Panc1 (cell line): ENCODE data around the gene ATF7. TPM values are rescaled to one million over a fixed set of nuclear protein-coding genes. Genes with fewer than 3 reads are reported as not detected.

Source experiments
- ATAC-seq: fragments of 200-7000 bp; cut with Tn5 transposase; 2 replicates; pipeline ENCODE4 v1.9.1; 2020; ENCODE audit warnings: mild to moderate bottlenecking, moderate library complexity
- BruUV-seq: library from RNA; stranded (reverse); fragments of 400-500 nt; replicated peaks from 2 replicates; lab custom pipeline; 2021; lab: Mats Ljungman, UMichigan
- CTCF ChIA-PET: fragments of 300-600 bp; sonication (Branson Sonifier 250); formaldehyde crosslinking; loops from one replicate; lab custom pipeline; 2022; ENCODE audit warnings: antibody characterized with exemption; lab: Charles Lee
- POLR2A ChIA-PET: fragments of 300-600 bp; sonication (Branson Sonifier 250); formaldehyde crosslinking; loops from one replicate; lab custom pipeline; 2022; ENCODE audit warnings: antibody characterized with exemption; lab: Charles Lee
- DNase-seq: peaks from one replicate; pipeline ENCODE4 v3.0.0-alpha.2; 2010; ENCODE audit warnings: low read depth, low spot score
- H3K27ac ChIP-seq: 2 replicates; pipeline ENCODE4 v1.5.1; 2011; ENCODE audit warnings: mild to moderate bottlenecking, low read length, inconsistent platforms
- H3K27me3 ChIP-seq: fragments of 200-500 bp; sonication (Bioruptor generic); 2 replicates; pipeline ENCODE4 v1.6.0; 2014; ENCODE audit warnings: low read length, inconsistent platforms; ENCODE audit not compliant: control insufficient read depth, insufficient read depth
- H3K36me3 ChIP-seq: fragments of 200-500 bp; sonication (Bioruptor generic); 2 replicates; pipeline ENCODE4 v1.5.1; 2014; ENCODE audit warnings: inconsistent platforms, mild to moderate bottlenecking, low read length, moderate library complexity; ENCODE audit not compliant: control insufficient read depth, insufficient read depth
- H3K4me1 ChIP-seq: 2 replicates; pipeline ENCODE4 v1.5.1; 2011; ENCODE audit warnings: inconsistent platforms, mild to moderate bottlenecking, low read length, moderate library complexity; ENCODE audit not compliant: control insufficient read depth, insufficient read depth
- H3K4me3 ChIP-seq, 2 experiments: 2 replicates each; pipeline ENCODE4 v1.5.1; 2011 to 2012; ENCODE audit warnings: low read depth in 2 of 2, low read length in 2 of 2, mild to moderate bottlenecking in 2 of 2, inconsistent platforms in 1 of 2, moderate library complexity in 1 of 2
- H3K9me3 ChIP-seq: fragments of 200-500 bp; sonication (Bioruptor generic); 2 replicates; pipeline ENCODE4 v1.5.1; 2014; ENCODE audit warnings: low read depth, mild to moderate bottlenecking, inconsistent platforms, low read length, moderate library complexity; ENCODE audit not compliant: control insufficient read depth, insufficient read depth
- POLR2AphosphoS5 ChIP-seq: IDR thresholded peaks from 2 replicates; pipeline ENCODE4 v1.6.1; 2012; ENCODE audit warnings: mild to moderate bottlenecking, low read depth, low read length, moderate library complexity
- SIN3A ChIP-seq: IDR thresholded peaks from 2 replicates; pipeline ENCODE4 v1.6.1; 2012; ENCODE audit warnings: low read depth, mild to moderate bottlenecking, low read length, moderate library complexity, borderline replicate concordance; ENCODE audit not compliant: insufficient read depth
- TCF7L2 ChIP-seq: IDR thresholded peaks from 2 replicates; pipeline ENCODE4 v1.6.1; 2011; ENCODE audit warnings: mild to moderate bottlenecking, low read depth, low read length, inconsistent platforms
- in situ Hi-C: cut with HindIII; loops from 2 replicates; pipeline ENCODE4 v1.10.0; 2016; ENCODE audit warnings: low sequenced_read_pairs, low pct_unique_long_range_greater_than_20kb
- intact Hi-C: fragments of 100-400 bp; cut with micrococcal nuclease; formaldehyde crosslinking; loops from one replicate; pipeline ENCODE4 v1.10.0; 2022; ENCODE audit not compliant: unreplicated experiment
- total RNA-seq: library from RNA; stranded (reverse); gene quantifications from one replicate; pipeline ENCODE4 v1.2.1, GENCODE V29; 2021; ENCODE audit not compliant: unreplicated experiment
- TF ChIP-seq, protein P1 (sequence below), 2 experiments: IDR thresholded peaks; 2 replicates each; pipeline ENCODE4 v1.6.1; 2011 to 2012; ENCODE audit warnings: low read depth in 2 of 2, control low read depth in 1 of 2, low read length in 1 of 2, mild to moderate bottlenecking in 1 of 2, moderate library complexity in 1 of 2; ENCODE audit not compliant: insufficient read depth in 1 of 2
- TF ChIP-seq, protein P2 (sequence below): fragments of 450-650 bp; IDR thresholded peaks from 2 replicates; pipeline ENCODE4 v1.5.1; 2017; ENCODE audit warnings: mild to moderate bottlenecking

ATF7 gene
- total RNA-seq, 1 experiment from 2014 or later = 29.5 TPM

DNA sequence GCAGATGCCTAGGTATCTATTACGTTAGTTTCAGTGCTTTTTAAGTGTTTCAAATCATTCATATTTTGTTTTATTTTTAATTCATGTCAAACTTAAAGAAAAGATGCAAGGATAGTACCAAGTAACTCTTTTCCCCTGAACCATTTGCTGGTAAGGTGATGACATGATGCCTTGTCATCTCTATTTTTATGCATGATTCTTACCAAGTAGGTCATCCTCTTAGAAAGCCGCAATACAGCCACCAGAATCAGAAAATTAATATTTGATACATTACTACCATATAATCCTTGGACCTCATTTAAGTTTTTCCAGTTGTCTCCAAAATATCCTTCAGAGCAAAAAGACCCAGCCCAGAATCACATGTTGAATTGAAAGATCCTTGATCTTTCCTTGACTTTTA is 27.4 kb upstream of the ATF7 start:
- TF ChIP-seq, protein P1, sequence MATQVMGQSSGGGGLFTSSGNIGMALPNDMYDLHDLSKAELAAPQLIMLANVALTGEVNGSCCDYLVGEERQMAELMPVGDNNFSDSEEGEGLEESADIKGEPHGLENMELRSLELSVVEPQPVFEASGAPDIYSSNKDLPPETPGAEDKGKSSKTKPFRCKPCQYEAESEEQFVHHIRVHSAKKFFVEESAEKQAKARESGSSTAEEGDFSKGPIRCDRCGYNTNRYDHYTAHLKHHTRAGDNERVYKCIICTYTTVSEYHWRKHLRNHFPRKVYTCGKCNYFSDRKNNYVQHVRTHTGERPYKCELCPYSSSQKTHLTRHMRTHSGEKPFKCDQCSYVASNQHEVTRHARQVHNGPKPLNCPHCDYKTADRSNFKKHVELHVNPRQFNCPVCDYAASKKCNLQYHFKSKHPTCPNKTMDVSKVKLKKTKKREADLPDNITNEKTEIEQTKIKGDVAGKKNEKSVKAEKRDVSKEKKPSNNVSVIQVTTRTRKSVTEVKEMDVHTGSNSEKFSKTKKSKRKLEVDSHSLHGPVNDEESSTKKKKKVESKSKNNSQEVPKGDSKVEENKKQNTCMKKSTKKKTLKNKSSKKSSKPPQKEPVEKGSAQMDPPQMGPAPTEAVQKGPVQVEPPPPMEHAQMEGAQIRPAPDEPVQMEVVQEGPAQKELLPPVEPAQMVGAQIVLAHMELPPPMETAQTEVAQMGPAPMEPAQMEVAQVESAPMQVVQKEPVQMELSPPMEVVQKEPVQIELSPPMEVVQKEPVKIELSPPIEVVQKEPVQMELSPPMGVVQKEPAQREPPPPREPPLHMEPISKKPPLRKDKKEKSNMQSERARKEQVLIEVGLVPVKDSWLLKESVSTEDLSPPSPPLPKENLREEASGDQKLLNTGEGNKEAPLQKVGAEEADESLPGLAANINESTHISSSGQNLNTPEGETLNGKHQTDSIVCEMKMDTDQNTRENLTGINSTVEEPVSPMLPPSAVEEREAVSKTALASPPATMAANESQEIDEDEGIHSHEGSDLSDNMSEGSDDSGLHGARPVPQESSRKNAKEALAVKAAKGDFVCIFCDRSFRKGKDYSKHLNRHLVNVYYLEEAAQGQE (IDR thresholded peaks at IDR 0.05; ENCODE audit: insufficient read depth in 1 of 2, low read depth in 2 of 2, low read length in 1 of 2) = no peak
- TF ChIP-seq TCF7L2 (no peak), POLR2AphosphoS5 (no peak), SIN3A (no peak)
- TF ChIP-seq, protein P2, sequence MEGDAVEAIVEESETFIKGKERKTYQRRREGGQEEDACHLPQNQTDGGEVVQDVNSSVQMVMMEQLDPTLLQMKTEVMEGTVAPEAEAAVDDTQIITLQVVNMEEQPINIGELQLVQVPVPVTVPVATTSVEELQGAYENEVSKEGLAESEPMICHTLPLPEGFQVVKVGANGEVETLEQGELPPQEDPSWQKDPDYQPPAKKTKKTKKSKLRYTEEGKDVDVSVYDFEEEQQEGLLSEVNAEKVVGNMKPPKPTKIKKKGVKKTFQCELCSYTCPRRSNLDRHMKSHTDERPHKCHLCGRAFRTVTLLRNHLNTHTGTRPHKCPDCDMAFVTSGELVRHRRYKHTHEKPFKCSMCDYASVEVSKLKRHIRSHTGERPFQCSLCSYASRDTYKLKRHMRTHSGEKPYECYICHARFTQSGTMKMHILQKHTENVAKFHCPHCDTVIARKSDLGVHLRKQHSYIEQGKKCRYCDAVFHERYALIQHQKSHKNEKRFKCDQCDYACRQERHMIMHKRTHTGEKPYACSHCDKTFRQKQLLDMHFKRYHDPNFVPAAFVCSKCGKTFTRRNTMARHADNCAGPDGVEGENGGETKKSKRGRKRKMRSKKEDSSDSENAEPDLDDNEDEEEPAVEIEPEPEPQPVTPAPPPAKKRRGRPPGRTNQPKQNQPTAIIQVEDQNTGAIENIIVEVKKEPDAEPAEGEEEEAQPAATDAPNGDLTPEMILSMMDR = no peak
- CTCF ChIA-PET = no interaction called here
- Histone ChIP-seq H3K27me3 (no peaks in the 10 kb centered on the region), H3K9me3 (no peaks in the 10 kb centered on the region), H3K36me3 (no peaks in the 10 kb centered on the region), H3K4me3 (no peak overlapping the region), H3K27ac (no peak overlapping the region), H3K4me1 (peaks cover 19% of the 10 kb centered on the region)
- intact Hi-C loops (no loop called here), in situ Hi-C loops (no loop called here)
- no TSS peak for BruUV-seq
- POLR2A ChIA-PET = no interaction called here
- ATAC-seq (no peak), DNase-seq (no peak)

DNA sequence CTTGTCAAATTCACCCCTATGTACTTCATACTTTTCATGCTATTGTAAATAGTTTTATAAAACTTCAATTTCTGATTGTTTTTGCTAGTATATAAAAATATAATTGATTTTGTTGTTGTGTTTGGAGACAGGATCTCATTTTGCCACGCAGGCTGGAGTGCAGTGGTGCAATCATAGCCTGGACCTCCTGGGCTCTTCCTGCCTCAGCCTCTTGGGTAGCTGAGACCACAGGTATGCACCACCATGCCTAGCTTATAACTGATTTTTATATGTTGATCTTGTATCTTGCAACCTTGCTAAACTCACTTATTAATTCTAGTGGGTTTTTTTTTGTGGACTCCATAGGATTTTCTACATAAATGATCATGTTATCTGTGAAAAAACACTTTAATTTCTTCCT is 26.2 kb upstream of the ATF7 start:
- no TSS peak for BruUV-seq
- in situ Hi-C loops = no loop called here
- no peak overlapping the region for H3K27ac ChIP-seq
- intact Hi-C loops = no loop called here
- no peaks in the 10 kb centered on the region for H3K9me3 ChIP-seq
- no peak for DNase-seq
- TF ChIP-seq, protein P2 = no peak
- TF ChIP-seq TCF7L2 = no peak
- no peak for TF ChIP-seq POLR2AphosphoS5
- TF ChIP-seq SIN3A = no peak
- TF ChIP-seq, protein P1 (IDR thresholded peaks at IDR 0.05; ENCODE audit: insufficient read depth in 1 of 2, low read depth in 2 of 2, low read length in 1 of 2) = no peak
- no peak for ATAC-seq
- ChIA-PET POLR2A (no interaction called here), CTCF (no interaction called here)
- peaks cover 8% of the 10 kb centered on the region for H3K4me1 ChIP-seq
- no peaks in the 10 kb centered on the region for H3K36me3 ChIP-seq
- H3K4me3 ChIP-seq = no peak overlapping the region
- no peaks in the 10 kb centered on the region for H3K27me3 ChIP-seq
